OCI-LY1 (cell line): ENCODE data around the gene TMPRSS3.

Source experiments
- H2AFZ ChIP-seq: fragments of 200-600 bp; sonication (generic), shearing (Covaris generic); 2 replicates; pipeline ENCODE4 v1.6.0; 2014; ENCODE audit warnings: antibody characterized with exemption, mild to moderate bottlenecking, low read length
- H3F3A ChIP-seq: fragments of 200-600 bp; sonication (generic), shearing (Covaris generic); 2 replicates; pipeline ENCODE4 v1.6.0; 2014; ENCODE audit warnings: mild to moderate bottlenecking, antibody characterized with exemption, low read length, moderate library complexity; ENCODE audit not compliant: insufficient read depth
- H3K27ac ChIP-seq: fragments of 200-600 bp; sonication (generic); 2 replicates; pipeline ENCODE4 v1.5.1; 2014; ENCODE audit warnings: low read length, mixed run types, mild to moderate bottlenecking, low read depth; ENCODE audit not compliant: poor library complexity, severe bottlenecking
- H3K27me3 ChIP-seq: fragments of 200-600 bp; sonication (generic); 2 replicates; pipeline ENCODE4 v1.6.0; 2014; ENCODE audit warnings: antibody characterized with exemption, mild to moderate bottlenecking, low read length, moderate library complexity; ENCODE audit not compliant: insufficient read depth
- H3K36me3 ChIP-seq: fragments of 200-600 bp; sonication (generic); 2 replicates; pipeline ENCODE4 v1.6.1; 2014; ENCODE audit warnings: mild to moderate bottlenecking, antibody characterized with exemption, low read length, moderate library complexity, mixed read lengths; ENCODE audit not compliant: insufficient read depth
- H3K4me1 ChIP-seq: fragments of 200-600 bp; sonication (generic); 2 replicates; pipeline ENCODE4 v1.5.1; 2014; ENCODE audit warnings: mild to moderate bottlenecking, low read length, moderate library complexity; ENCODE audit not compliant: insufficient read depth, severe bottlenecking
- H3K4me2 ChIP-seq: fragments of 200-600 bp; sonication (generic), shearing (Covaris generic); 2 replicates; pipeline ENCODE4 v1.6.1; 2014; ENCODE audit warnings: low read length
- H3K4me3 ChIP-seq: fragments of 200-600 bp; sonication (generic); 2 replicates; pipeline ENCODE4 v1.5.1; 2014; ENCODE audit warnings: low read length, low read depth, mild to moderate bottlenecking, mixed read lengths; ENCODE audit not compliant: poor library complexity, severe bottlenecking
- H3K79me2 ChIP-seq: fragments of 200-600 bp; shearing (Covaris generic); 2 replicates; pipeline ENCODE4 v1.6.1; 2016; ENCODE audit warnings: mixed run types, low read length, mixed read lengths; ENCODE audit not compliant: insufficient read depth
- H3K9ac ChIP-seq: fragments of 200-600 bp; sonication (generic), shearing (Covaris generic); 2 replicates; pipeline ENCODE4 v1.6.1; 2014; ENCODE audit warnings: mild to moderate bottlenecking, low read length, mixed read lengths
- H3K9me2 ChIP-seq: fragments of 200-600 bp; sonication (generic), shearing (Covaris generic); 2 replicates; pipeline ENCODE4 v1.6.1; 2014; ENCODE audit warnings: low read depth, mild to moderate bottlenecking, low read length, mixed read lengths
- H3K9me3 ChIP-seq: fragments of 200-600 bp; shearing (Covaris generic); 2 replicates; pipeline ENCODE4 v1.6.1; 2014; ENCODE audit warnings: low read length, mixed read lengths
- H4K20me1 ChIP-seq: fragments of 200-600 bp; sonication (generic), shearing (Covaris generic); 2 replicates; pipeline ENCODE4 v1.6.0; 2016; ENCODE audit warnings: mild to moderate bottlenecking, low read length; ENCODE audit not compliant: insufficient read depth
- EZH2 ChIP-seq: fragments of 200-600 bp; sonication (generic), shearing (Covaris generic); IDR thresholded peaks from 2 replicates; pipeline ENCODE4 v1.8.0; 2017; ENCODE audit warnings: borderline replicate concordance, mixed run types, mild to moderate bottlenecking, antibody characterized with exemption, low read length, moderate library complexity, mixed read lengths
- TF ChIP-seq, protein P1 (sequence below): fragments of 200-600 bp; sonication (generic), shearing (Covaris generic); IDR thresholded peaks from 2 replicates; pipeline ENCODE4 v1.5.1; 2017; ENCODE audit warnings: mild to moderate bottlenecking, antibody characterized with exemption, low read length, moderate library complexity, mixed read lengths

TMPRSS3 gene

DNA sequence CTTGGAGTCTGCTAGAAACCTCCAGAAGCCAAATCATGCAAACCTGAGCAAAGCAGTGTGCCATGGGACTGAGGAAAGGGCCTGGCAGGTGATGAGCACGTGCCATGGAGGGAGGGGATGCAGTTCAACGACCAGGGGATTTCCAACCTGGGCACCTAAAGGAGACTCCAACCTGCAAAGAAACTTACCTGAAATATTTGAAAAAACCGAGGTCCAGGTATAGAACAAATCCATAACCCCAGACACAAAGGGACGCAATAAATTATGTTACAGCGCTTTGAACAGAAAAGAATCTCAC, 16.7 kb upstream of the TMPRSS3 start:
- Histone ChIP-seq H4K20me1 (no peaks in the 10 kb centered on the region), H3K9me2 (no peaks in the 10 kb centered on the region), H3F3A (no peaks in the 10 kb centered on the region), H3K36me3 (no peaks in the 10 kb centered on the region), H3K9ac (no peak overlapping the region), H2AFZ (no peak overlapping the region), H3K79me2 (no peaks in the 10 kb centered on the region), H3K9me3 (no peaks in the 10 kb centered on the region), H3K4me3 (no peak overlapping the region), H3K27ac (no peak overlapping the region), H3K27me3 (peaks cover 7% of the 10 kb centered on the region; the same call in 1 of the 2 replicates), H3K4me1 (peaks cover 3% of the 10 kb centered on the region), H3K4me2 (no peak overlapping the region)
- TF ChIP-seq, protein P1, sequence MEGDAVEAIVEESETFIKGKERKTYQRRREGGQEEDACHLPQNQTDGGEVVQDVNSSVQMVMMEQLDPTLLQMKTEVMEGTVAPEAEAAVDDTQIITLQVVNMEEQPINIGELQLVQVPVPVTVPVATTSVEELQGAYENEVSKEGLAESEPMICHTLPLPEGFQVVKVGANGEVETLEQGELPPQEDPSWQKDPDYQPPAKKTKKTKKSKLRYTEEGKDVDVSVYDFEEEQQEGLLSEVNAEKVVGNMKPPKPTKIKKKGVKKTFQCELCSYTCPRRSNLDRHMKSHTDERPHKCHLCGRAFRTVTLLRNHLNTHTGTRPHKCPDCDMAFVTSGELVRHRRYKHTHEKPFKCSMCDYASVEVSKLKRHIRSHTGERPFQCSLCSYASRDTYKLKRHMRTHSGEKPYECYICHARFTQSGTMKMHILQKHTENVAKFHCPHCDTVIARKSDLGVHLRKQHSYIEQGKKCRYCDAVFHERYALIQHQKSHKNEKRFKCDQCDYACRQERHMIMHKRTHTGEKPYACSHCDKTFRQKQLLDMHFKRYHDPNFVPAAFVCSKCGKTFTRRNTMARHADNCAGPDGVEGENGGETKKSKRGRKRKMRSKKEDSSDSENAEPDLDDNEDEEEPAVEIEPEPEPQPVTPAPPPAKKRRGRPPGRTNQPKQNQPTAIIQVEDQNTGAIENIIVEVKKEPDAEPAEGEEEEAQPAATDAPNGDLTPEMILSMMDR = no peak
- TF ChIP-seq EZH2 = no peak

DNA sequence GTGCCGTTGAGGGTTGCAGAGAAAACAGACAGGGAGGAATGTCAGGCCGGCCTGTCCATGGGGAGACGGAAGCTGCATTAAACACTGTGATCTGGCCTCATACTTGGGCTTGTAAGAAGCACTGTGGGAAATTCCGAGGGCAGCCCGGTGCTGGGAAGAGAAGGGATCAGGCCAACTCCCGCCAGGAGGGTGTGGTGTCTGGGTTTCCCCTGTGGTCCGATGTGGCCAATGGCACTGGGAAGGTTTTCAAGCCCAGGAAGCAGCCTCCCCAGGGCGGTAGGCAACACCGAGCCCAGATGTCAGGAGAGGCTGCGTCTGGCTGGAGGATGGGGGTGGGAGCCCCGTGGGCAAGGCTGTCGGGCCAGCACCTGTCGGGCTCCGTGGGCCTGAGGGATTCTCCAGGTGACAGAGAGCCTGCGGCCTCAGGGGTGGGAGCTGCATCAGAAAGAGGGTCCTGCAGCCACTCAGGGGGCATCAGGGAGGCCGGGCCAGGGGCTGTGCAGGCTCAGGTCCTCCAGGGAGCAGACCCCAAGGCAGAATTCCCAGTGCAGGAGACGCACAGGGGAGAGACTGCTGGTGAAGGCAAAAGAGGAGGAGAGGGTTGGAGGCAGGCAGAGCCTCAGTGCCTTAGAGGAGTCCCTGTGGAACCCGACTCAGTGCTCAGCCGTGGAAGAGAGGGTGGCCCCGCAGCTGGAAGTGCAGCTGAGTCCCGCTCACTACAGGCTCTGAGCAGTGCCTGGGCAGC, 16.2 kb upstream of the TMPRSS3 start:
- H3K9me3 ChIP-seq = no peaks in the 10 kb centered on the region
- no peak overlapping the region for H3K9ac ChIP-seq
- no peak overlapping the region for H3K4me2 ChIP-seq
- no peak overlapping the region for H2AFZ ChIP-seq
- peaks cover 7% of the 10 kb centered on the region; the same call in 1 of the 2 replicates for H3K27me3 ChIP-seq
- no peak overlapping the region for H3K4me3 ChIP-seq
- peaks cover 3% of the 10 kb centered on the region for H3K4me1 ChIP-seq
- no peaks in the 10 kb centered on the region for H4K20me1 ChIP-seq
- H3K27ac ChIP-seq = no peak overlapping the region
- no peaks in the 10 kb centered on the region for H3F3A ChIP-seq
- no peak for TF ChIP-seq EZH2
- TF ChIP-seq, protein P1 = no peak
- H3K9me2 ChIP-seq = no peaks in the 10 kb centered on the region
- no peaks in the 10 kb centered on the region for H3K79me2 ChIP-seq
- H3K36me3 ChIP-seq = no peaks in the 10 kb centered on the region

DNA sequence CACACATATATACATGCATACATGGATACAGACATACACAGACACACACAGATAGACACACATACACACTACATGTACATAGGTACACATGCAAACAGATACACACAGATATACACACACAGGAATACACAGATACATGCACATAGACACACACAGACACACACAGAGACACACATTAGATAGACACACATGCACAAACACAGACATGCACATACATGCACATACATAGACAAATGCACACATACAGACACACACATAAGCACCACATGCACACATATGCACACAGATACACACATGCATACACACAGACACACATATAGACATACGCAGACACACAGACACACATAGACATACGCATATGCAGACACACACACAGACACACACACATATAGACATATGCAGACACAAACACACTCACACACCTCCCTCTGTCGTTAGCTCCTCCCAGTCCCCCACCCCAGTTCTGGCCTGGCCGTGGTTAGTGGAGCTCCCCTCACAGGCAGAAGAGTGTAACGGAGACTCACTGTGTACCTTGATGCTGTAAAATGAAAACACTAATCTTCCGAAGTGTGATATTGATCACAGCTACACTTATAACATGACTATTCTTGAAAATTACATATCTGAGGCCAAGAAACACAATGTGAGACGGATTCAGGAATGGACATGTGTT, 15.5 kb upstream of the TMPRSS3 start:
- no peaks in the 10 kb centered on the region for H3K9me2 ChIP-seq
- no peak for TF ChIP-seq EZH2
- TF ChIP-seq, protein P1 = peak; percentile 48

More for the DNA sequence above, 15.5 kb upstream of the TMPRSS3 start:
- Histone ChIP-seq H3K4me3 (no peak overlapping the region), H4K20me1 (no peaks in the 10 kb centered on the region), H3K27me3 (peaks cover 7% of the 10 kb centered on the region; the same call in 1 of the 2 replicates), H3K9me3 (no peaks in the 10 kb centered on the region), H3K4me2 (no peak overlapping the region), H3F3A (no peaks in the 10 kb centered on the region), H3K36me3 (no peaks in the 10 kb centered on the region), H2AFZ (no peak overlapping the region), H3K4me1 (peaks cover 2% of the 10 kb centered on the region), H3K27ac (no peak overlapping the region), H3K79me2 (no peaks in the 10 kb centered on the region), H3K9ac (no peak overlapping the region)
